Keratinocyte (primary cell): Measurements from ENCODE around the gene TCERG1L. TPM values are rescaled to one million over a fixed set of nuclear protein-coding genes. Genes with fewer than 3 reads are reported as not detected.

Source experiments
- DNase-seq: peaks from one replicate; pipeline ENCODE4 v3.0.0-alpha.2; 2011; ENCODE audit warnings: low read depth, missing footprints, low spot score
- FAIRE-seq: peaks from 2 replicates; lab custom pipeline; 2011; peaks lifted over from hg19 to GRCh38; lab: Jason Lieb, UNC
- H2AFZ ChIP-seq: 2 replicates; pipeline ENCODE4 v1.6.0; 2012; ENCODE audit warnings: low read length, control low read depth, inconsistent platforms; ENCODE audit not compliant: control insufficient read depth
- H3K27ac ChIP-seq: 2 replicates; pipeline ENCODE4 v1.5.1; 2011; ENCODE audit warnings: low read length; ENCODE audit not compliant: control insufficient read depth, insufficient read depth
- H3K27me3 ChIP-seq: 3 replicates; pipeline ENCODE4 v1.6.0; 2011; ENCODE audit warnings: low read length; ENCODE audit not compliant: control insufficient read depth, insufficient read depth; ENCODE audit errors: extremely low read depth
- H3K36me3 ChIP-seq, 2 experiments: 2 replicates in 1 of 2; 3 replicates in 1 of 2; pipeline ENCODE4 v1.5.1; 2011; ENCODE audit warnings: low read length in 2 of 2, mild to moderate bottlenecking in 1 of 2; ENCODE audit not compliant: control insufficient read depth in 2 of 2, insufficient read depth in 2 of 2; ENCODE audit errors: extremely low read depth in 1 of 2
- H3K4me1 ChIP-seq: 3 replicates; pipeline ENCODE4 v1.5.1; 2011; ENCODE audit warnings: low read length; ENCODE audit not compliant: control insufficient read depth, insufficient read depth; ENCODE audit errors: extremely low read depth
- H3K4me2 ChIP-seq: 3 replicates; pipeline ENCODE4 v1.6.0; 2011; ENCODE audit warnings: low read depth, low read length; ENCODE audit not compliant: control insufficient read depth, insufficient read depth; ENCODE audit errors: extremely low read depth
- H3K4me3 ChIP-seq, 3 experiments: fragments of 200-600 bp in 1 of 3; sonication (generic) in 1 of 3; 2 replicates in 2 of 3; 3 replicates in 1 of 3; pipeline ENCODE4 v1.5.1; 2011 to 2016; ENCODE audit warnings: low read length in 3 of 3, mild to moderate bottlenecking in 3 of 3, control low read depth in 2 of 3, inconsistent platforms in 1 of 3, low read depth in 1 of 3, mixed read lengths in 1 of 3, mixed run types in 1 of 3, moderate library complexity in 1 of 3; ENCODE audit not compliant: control insufficient read depth in 2 of 3, insufficient read depth in 2 of 3; ENCODE audit errors: extremely low read depth in 1 of 3
- H3K79me2 ChIP-seq: 2 replicates; pipeline ENCODE4 v1.6.0; 2012; ENCODE audit warnings: low read length; ENCODE audit not compliant: control insufficient read depth, insufficient read depth
- H3K9ac ChIP-seq: 3 replicates; pipeline ENCODE4 v1.6.0; 2011; ENCODE audit warnings: low read length; ENCODE audit not compliant: control insufficient read depth, insufficient read depth; ENCODE audit errors: extremely low read depth
- H3K9me1 ChIP-seq: 3 replicates; pipeline ENCODE4 v1.6.0; 2011; ENCODE audit warnings: low read length; ENCODE audit not compliant: control insufficient read depth, insufficient read depth; ENCODE audit errors: extremely low read depth
- H3K9me3 ChIP-seq: 2 replicates; pipeline ENCODE4 v1.5.1; 2012; ENCODE audit warnings: low read depth, low read length; ENCODE audit not compliant: control insufficient read depth
- H4K20me1 ChIP-seq: 3 replicates; pipeline ENCODE4 v1.6.0; 2011; ENCODE audit warnings: low read length; ENCODE audit not compliant: control insufficient read depth, insufficient read depth; ENCODE audit errors: extremely low read depth
- CTCF ChIP-seq, 3 experiments: IDR thresholded peaks in 1 of 3; conservative IDR thresholded peaks in 1 of 3; optimal IDR thresholded peaks in 1 of 3; 2 replicates in 2 of 3; 3 replicates in 1 of 3; pipeline versions ENCODE3 to v1.5.1; 2011; ENCODE audit warnings: low read length in 3 of 3, mild to moderate bottlenecking in 3 of 3, moderate library complexity in 2 of 3, control low read depth in 1 of 3, inconsistent platforms in 1 of 3; ENCODE audit not compliant: insufficient read depth in 2 of 3; ENCODE audit errors: extremely low read depth in 1 of 3
- EZH2 ChIP-seq: IDR thresholded peaks from one replicate; pipeline ENCODE4 v1.6.1; 2012; ENCODE audit warnings: inconsistent platforms, mild to moderate bottlenecking, low read length, moderate library complexity
- dilution Hi-C: fragments of 300-500 bp; cut with MboI; formaldehyde crosslinking; loops from one replicate; pipeline ENCODE4 v1.7.0; 2020; ENCODE audit warnings: low sequenced_read_pairs; ENCODE audit not compliant: extremely low pct_ligation_motif_present
- polyA plus RNA-seq, 5 experiments: library from polyadenylated mRNA; depleted of rRNA in 3 of 5; stranded (reverse) in 3 of 5; stranded (forward) in 1 of 5; unstranded in 1 of 5; fragments of >200 nt; gene quantifications; 1 replicate in 1 of 5; 2 replicates in 3 of 5; 3 replicates in 1 of 5; pipeline versions ENCODE4 v1.2.1 to v1.2.3, GENCODE V29; 2011 to 2012; ENCODE audit warnings: missing spikeins in 2 of 5, low read depth in 1 of 5, low replicate concordance in 1 of 5

Gene TCERG1L
- polyA plus RNA-seq, 1 donor (not counting 4 experiments of a cell fraction or from before 2014, with no cell fraction given) = not detected

GRCh38 chr10:131082991-131083481 lies 228.5 kb downstream of the TCERG1L start:
- Histone ChIP-seq H3K4me2 (no peak overlapping the region), H3K4me3 (no peak overlapping the region), H3K27ac (no peak overlapping the region), H3K9ac (no peak overlapping the region), H3K79me2 (no peaks in the 10 kb centered on the region), H3K9me3 (peaks cover 16% of the 10 kb centered on the region), H3K9me1 (no peaks in the 10 kb centered on the region), H2AFZ (no peak overlapping the region), H3K4me1 (no peaks in the 10 kb centered on the region), H3K27me3 (no peaks in the 10 kb centered on the region), H3K36me3 (no peaks in the 10 kb centered on the region), H4K20me1 (no peaks in the 10 kb centered on the region)
- FAIRE-seq (no peak), DNase-seq (no peak)
- dilution Hi-C loops = no loop called here
- no peak for TF ChIP-seq CTCF (optimal IDR thresholded peaks at IDR 0.05 in 1 of 3, IDR thresholded peaks at IDR 0.05 in 1 of 3, conservative IDR thresholded peaks at IDR 0.05 in 1 of 3; ENCODE audit: extremely low read depth in 1 of 3, insufficient read depth in 2 of 3, low read length in 3 of 3)
- no peak for TF ChIP-seq EZH2

DNA sequence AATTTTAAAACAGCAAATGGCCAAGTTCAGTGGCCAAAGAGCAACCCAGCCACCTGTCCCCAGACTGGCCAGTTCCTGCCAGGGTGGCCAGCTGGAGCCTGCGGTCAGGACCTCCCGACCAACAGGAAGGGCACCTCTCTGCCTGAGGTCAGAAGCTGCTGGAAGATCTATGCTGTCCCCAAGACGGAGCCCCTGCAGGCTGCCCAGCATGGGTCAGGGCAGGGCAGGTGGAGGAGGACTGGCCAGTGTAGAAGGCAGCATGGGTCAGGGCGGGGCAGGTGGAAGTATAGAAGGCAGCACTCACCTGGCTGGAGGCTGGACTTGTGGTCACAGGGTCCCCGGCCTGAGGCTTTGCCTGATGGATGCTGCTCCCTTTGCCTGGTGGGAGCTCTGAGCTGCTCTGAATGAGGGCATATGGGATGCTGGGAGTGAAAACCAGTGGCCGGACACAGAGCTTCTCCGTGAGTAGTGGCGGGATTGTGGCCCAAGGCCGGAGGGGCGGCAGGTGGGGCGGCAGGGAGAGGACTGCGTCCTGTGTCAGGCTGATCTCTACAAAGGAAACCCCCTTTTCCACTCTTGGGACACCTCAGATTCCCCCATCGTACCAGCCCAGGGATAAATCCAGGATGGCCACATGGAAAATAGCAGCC lies 229.2 kb downstream of the TCERG1L start:
- no peak for DNase-seq
- Histone ChIP-seq H3K36me3 (no peaks in the 10 kb centered on the region), H4K20me1 (no peaks in the 10 kb centered on the region), H2AFZ (no peak overlapping the region), H3K4me2 (no peak overlapping the region), H3K9me1 (no peaks in the 10 kb centered on the region), H3K79me2 (no peaks in the 10 kb centered on the region), H3K4me3 (no peak overlapping the region), H3K9me3 (peaks cover 16% of the 10 kb centered on the region), H3K27me3 (no peaks in the 10 kb centered on the region), H3K27ac (no peak overlapping the region), H3K9ac (no peak overlapping the region), H3K4me1 (no peaks in the 10 kb centered on the region)
- no peak for FAIRE-seq
- TF ChIP-seq CTCF (optimal IDR thresholded peaks at IDR 0.05 in 1 of 3, IDR thresholded peaks at IDR 0.05 in 1 of 3, conservative IDR thresholded peaks at IDR 0.05 in 1 of 3; ENCODE audit: extremely low read depth in 1 of 3, insufficient read depth in 2 of 3, low read length in 3 of 3) = no peak
- TF ChIP-seq EZH2 = no peak
- dilution Hi-C loops = no loop called here
